GM21447 (cell line): ENCODE data around the gene LDLRAD3.
"Not testable (repeated sequence)": the region's sequence is repeated elsewhere in the genome, so short reads cannot be mapped to it uniquely, and the experiment has no call there.

Experiments
- ATAC-seq: cut with Tn5 transposase; IDR thresholded peaks from one replicate; pipeline ENCODE4 v1.9.1; 2021; ENCODE audit not compliant: unreplicated experiment

Gene LDLRAD3

DNA sequence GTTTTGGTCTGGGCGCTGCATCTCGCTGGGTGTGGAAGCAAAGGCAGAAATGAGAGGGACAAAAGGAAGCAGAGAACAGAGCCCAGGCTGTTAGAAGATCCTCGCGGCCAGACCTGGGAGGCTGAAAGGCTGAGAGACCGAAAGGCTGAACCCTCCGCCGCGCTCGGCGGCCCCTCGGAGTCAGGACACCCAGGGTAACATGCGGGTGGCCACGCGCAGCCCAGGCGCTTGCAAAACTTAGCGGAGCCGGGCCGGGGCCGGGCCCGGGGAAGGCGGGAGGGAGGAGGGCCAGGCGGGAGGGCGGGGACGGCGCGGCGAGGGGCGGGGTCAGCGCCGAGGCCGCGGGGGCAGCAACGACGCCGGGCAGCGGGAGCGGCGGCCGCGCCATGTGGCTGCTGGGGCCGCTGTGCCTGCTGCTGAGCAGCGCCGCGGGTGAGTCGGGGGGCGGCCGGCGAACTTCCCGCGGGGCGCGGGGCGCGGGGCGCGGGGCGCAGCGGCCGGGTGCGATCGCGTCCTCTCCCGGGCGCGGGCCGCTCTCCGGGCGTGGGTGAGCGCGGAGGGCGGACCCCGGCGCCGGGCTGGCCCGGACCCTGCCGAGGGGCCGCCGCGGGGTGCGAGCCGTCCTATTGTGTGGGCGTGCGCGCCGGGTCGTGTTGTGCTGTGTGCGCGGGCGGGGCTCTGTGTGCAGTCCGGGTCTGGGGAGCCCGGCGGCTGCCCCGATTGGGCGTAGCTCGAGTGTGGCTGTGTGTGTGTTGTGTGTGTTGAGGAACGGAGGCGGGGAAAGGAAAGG, at the start of gene LDLRAD3:
LDLRAD3 (plus strand) TSS at position 350 of the 790 bp plus-strand sequence; CDS start at position 387, 37 bp downstream.
- peak; percentile 66 for ATAC-seq

GRCh38 chr11:35897019-35897418, 46.8 kb upstream of the LDLRAD3 start:
- no peak for ATAC-seq

DNA sequence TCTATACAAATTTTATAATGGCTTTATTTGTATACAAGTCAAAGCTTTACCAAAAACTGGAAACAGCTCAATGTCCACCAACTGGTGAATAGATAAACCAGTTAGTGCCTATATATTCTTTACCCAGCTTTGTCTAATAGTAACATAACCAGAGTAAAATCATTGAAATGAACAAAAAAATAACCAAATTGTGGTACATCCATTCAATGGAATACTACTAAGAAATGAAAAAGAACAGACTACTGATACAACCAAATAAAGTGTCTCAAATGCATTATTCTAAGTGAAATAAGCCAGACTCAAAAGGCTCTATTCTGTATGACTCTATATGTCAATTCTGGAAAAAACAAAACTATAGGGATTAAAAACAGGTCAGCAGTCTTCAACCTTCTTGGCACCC, 40.9 kb upstream of the LDLRAD3 start:
- ATAC-seq = no peak

DNA sequence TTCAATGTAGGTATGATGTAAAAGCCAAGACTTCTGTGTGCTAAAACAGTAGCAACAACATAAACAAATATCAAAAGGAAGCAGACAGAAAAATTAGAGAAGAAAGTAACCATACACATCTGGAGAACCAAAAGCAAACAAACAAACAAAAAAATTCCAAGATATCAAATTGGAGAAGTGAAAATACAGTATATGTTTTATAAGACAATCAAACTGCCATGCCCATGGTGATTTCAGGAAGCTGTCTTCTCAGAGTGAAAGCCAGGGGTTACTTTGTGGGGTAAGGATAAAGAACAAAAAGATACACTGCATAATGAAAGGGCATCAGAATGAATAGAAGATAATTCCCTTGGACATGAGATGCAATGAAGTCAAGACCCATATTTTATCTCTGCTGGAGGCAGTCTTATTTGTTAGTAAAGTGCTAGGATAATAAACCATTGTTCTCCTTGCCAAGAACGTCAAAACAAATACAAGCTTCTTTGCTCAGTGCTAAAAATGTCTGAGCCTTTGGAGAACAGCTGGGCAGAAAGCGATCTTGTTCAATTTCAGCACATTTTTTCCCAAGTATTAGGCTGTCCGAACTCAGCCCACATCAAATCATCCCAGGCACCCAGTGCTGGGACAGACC, 38.1 kb upstream of the LDLRAD3 start:
- ATAC-seq = no peak

DNA sequence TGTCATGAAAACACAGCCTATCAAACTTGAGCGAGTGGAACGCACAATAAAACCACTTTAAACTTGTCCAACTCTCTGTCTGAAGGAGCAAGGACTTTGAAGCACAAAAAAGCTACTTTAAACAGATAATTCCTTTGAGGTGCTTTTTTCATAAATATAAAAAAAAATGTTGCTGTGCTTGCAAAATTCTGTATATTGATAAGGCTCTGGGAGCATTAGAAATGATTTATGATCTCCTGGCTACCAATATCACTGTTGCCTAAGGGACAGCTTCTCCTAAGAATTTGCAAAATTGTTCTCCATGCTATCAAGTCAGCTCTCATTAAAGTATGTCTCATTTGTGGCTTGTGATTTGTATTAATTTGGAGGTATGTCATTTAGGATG, 37.6 kb upstream of the LDLRAD3 start:
- no peak for ATAC-seq

- ATAC-seq = no peak
These were observed 37.2 kb upstream of the LDLRAD3 start for GRCh38 chr11:35906681-35907080.

- peak; percentile 85 for ATAC-seq
These were observed 36.0 kb upstream of the LDLRAD3 start for GRCh38 chr11:35907648-35908431.

DNA sequence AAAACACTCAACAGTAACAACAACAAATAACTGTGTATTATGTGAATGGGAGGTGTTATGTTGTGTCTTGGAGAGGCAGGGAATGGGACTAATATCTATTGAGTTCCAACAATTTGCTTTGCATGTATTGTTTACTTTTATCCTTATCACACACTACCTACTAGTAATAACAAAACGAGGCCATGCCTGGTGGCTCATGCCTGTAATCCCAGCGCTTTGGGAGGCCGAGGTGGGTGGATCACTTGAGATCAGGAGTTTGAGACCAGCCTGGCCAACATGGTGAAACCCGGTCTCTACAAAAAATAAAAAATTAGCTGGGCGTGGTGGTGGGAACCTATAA, 35.5 kb upstream of the LDLRAD3 start:
- not testable (repeated sequence) for ATAC-seq

DNA sequence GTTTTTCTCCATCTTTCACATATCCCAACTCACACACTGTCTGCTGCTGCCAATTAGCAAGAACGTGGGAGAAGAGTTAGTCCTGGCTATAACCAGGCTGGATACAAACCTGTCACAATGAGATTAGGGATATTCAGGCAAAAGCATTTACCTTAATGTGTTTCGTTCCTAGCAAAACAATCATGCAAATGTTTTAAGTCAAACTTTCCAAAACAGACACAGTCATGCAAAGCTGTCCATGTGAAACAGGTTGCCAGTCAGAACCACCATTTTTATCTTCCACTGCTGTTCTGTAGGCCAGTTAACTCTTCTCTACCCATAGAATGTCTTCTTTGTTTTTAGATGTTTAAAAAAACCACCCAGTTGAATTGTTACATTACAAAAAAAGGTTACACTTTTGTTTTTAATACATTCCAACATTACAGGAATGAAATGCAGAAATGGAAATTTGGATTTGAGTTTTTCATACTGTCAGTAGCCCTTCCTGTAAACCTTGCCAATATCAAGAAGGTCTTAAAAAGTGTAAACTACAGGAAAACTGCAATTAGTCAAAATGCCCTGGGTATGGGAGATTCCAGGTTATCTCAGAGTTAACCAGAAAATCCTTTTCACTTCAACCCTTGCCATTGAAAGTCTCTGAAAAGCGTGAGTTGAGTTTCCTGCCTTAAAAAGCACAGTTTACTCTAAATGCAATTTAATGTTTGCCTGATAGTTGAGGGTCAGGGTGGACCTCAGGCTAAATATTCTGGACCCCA, 34.2 kb upstream of the LDLRAD3 start:
- no peak for ATAC-seq

GRCh38 chr11:35911013-35911412, 32.8 kb upstream of the LDLRAD3 start:
- ATAC-seq = no peak

- ATAC-seq = no peak
These were observed 32.2 kb upstream of the LDLRAD3 start for GRCh38 chr11:35911616-35912165.

GRCh38 chr11:35912436-35912835, 31.4 kb upstream of the LDLRAD3 start:
- ATAC-seq = not testable (repeated sequence)

- no peak for ATAC-seq
These were observed 30.8 kb upstream of the LDLRAD3 start for GRCh38 chr11:35912883-35913624.

DNA sequence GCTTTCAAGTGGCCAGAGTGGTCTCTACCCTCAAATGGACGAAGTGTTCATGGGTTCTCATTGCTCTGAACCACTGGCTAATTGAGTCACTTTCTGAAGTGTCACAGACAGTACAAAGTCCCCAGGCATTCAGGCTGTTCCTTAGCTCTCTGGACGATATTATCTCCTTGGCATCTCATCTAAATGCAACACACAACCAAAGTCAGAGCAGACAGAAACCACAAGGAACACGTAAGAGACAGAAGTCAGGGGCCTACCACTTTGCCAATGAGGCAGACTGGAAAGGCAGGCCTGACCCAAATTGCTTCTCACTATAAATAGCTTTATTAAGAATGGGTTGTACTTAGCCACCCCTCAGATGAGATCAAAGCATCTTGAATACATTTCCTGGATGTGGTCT, 29.0 kb upstream of the LDLRAD3 start:
- no peak for ATAC-seq

GRCh38 chr11:35916270-35916669, 27.6 kb upstream of the LDLRAD3 start:
- ATAC-seq = no peak

- no peak for ATAC-seq
These were observed 26.2 kb upstream of the LDLRAD3 start for GRCh38 chr11:35917676-35918075.

GRCh38 chr11:35918716-35919115, 25.1 kb upstream of the LDLRAD3 start:
- no peak for ATAC-seq

GRCh38 chr11:35919244-35919643, 24.6 kb upstream of the LDLRAD3 start:
- ATAC-seq = no peak

DNA sequence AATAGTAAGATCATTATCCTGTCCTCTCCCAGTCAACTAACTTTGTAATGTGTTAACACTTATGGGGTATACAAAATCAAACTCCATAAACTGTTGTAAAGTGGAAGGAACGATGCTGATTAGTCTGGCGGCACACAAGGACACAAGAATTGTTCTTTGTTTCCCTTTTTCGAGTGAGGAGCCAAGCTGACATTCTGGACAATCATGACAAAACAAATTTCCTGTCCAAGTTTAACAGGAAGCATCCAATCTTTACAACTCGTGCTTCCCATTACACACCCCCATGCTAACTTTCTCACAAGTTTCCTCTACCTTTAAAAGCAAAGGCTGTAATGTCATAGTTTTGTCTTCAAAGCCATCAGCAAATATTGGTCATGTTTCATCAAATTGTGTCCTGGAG, 20.4 kb upstream of the LDLRAD3 start:
- no peak for ATAC-seq

- ATAC-seq = no peak
These were observed 19.1 kb upstream of the LDLRAD3 start for GRCh38 chr11:35924811-35925210.
